PC-3 (cell line): Measurements from ENCODE around the gene AFF2. TPM values are rescaled to one million over a fixed set of nuclear protein-coding genes. Genes with fewer than 3 reads are reported as not detected.

Experiments
- ATAC-seq: fragments of 200-7000 bp; cut with Tn5 transposase; 2 replicates; pipeline ENCODE4 v1.9.1; 2020; ENCODE audit warnings: mild to moderate bottlenecking, moderate library complexity
- BruUV-seq: library from RNA; stranded (reverse); fragments of 400-500 nt; replicated peaks from 2 replicates; lab custom pipeline; 2021; lab: Mats Ljungman, UMichigan
- CTCF ChIA-PET: fragments of 300-600 bp; sonication (Branson Sonifier 250); formaldehyde crosslinking; loops from one replicate; lab custom pipeline; 2022; ENCODE audit warnings: antibody characterized with exemption; lab: Charles Lee
- POLR2A ChIA-PET: fragments of 300-600 bp; sonication (Branson Sonifier 250); formaldehyde crosslinking; loops from one replicate; lab custom pipeline; 2022; ENCODE audit warnings: antibody characterized with exemption; ENCODE audit not compliant: unreplicated experiment; lab: Charles Lee
- DNase-seq: peaks from one replicate; pipeline ENCODE4 v3.0.0-alpha.2; 2015
- H2AFZ ChIP-seq: fragments of 300-600 bp; sonication (generic); 2 replicates; pipeline ENCODE4 v1.6.0; 2016; ENCODE audit warnings: antibody characterized with exemption, low read length
- H3F3A ChIP-seq: fragments of 300-600 bp; sonication (generic); one replicate; pipeline ENCODE4 v1.6.0; 2017; ENCODE audit warnings: antibody characterized with exemption, low read length, control low read depth, mild to moderate bottlenecking; ENCODE audit not compliant: unreplicated experiment
- H3K27ac ChIP-seq: fragments of 300-600 bp; sonication (generic); 2 replicates; pipeline ENCODE4 v1.5.1; 2016; ENCODE audit warnings: mild to moderate bottlenecking, low read length
- H3K27me3 ChIP-seq: fragments of 300-600 bp; sonication (generic); 2 replicates; pipeline ENCODE4 v1.6.1; 2016; ENCODE audit warnings: low read length, mixed read lengths
- H3K36me3 ChIP-seq: fragments of 300-600 bp; sonication (generic); 2 replicates; pipeline ENCODE4 v1.6.1; 2016; ENCODE audit warnings: low read depth, mixed run types, low read length, mixed read lengths
- H3K4me1 ChIP-seq: fragments of 300-600 bp; sonication (generic); 2 replicates; pipeline ENCODE4 v1.5.1; 2016; ENCODE audit warnings: low read length; ENCODE audit not compliant: insufficient read depth
- H3K4me2 ChIP-seq: fragments of 300-600 bp; sonication (generic); 2 replicates; pipeline ENCODE4 v1.6.0; 2016; ENCODE audit warnings: low read length
- H3K4me3 ChIP-seq: fragments of 300-600 bp; sonication (generic); 2 replicates; pipeline ENCODE4 v1.5.1; 2016; ENCODE audit warnings: mild to moderate bottlenecking, low read length, mixed read lengths
- H3K79me2 ChIP-seq: fragments of 300-600 bp; sonication (generic); 2 replicates; pipeline ENCODE4 v1.6.1; 2017; ENCODE audit warnings: low read length, mixed read lengths
- H3K9ac ChIP-seq: fragments of 300-600 bp; sonication (generic); 2 replicates; pipeline ENCODE4 v1.6.0; 2016; ENCODE audit warnings: mild to moderate bottlenecking, low read length
- H3K9me2 ChIP-seq: fragments of 300-600 bp; sonication (generic); replicated peaks from 2 replicates; pipeline ENCODE4 v1.6.1; 2016; ENCODE audit warnings: mixed run types, low read length, mixed read lengths
- H3K9me3 ChIP-seq: fragments of 300-600 bp; sonication (generic); 2 replicates; pipeline ENCODE4 v1.6.1; 2016; ENCODE audit warnings: low read length, mixed read lengths
- H4K20me1 ChIP-seq: fragments of 300-600 bp; sonication (generic); 2 replicates; pipeline ENCODE4 v1.6.1; 2016; ENCODE audit warnings: low read length, mixed read lengths
- CTCF ChIP-seq: fragments of 300-600 bp; sonication (generic); conservative IDR thresholded peaks from 2 replicates; pipeline ENCODE4 v1.5.1; 2017; ENCODE audit warnings: antibody characterized with exemption, low read depth, mild to moderate bottlenecking, low read length
- EZH2 ChIP-seq: fragments of 300-600 bp; sonication (generic); IDR thresholded peaks from one replicate; pipeline ENCODE4 v1.6.1; 2017; ENCODE audit warnings: antibody characterized with exemption, mild to moderate bottlenecking, low read length; ENCODE audit not compliant: unreplicated experiment
- EZH2phosphoT487 ChIP-seq: fragments of 300-600 bp; sonication (generic); IDR thresholded peaks from 2 replicates; pipeline ENCODE4 v1.6.1; 2018; ENCODE audit warnings: mild to moderate bottlenecking, antibody characterized with exemption, low read length, borderline replicate concordance
- intact Hi-C: fragments of 100-400 bp; cut with micrococcal nuclease; formaldehyde crosslinking; loops from 2 replicates; pipeline ENCODE4 v1.9.0; 2023
- total RNA-seq: library from RNA; depleted of rRNA; stranded (reverse); fragments of >200 nt; gene quantifications from 2 replicates; pipeline ENCODE4 v1.2.3, GENCODE V29; 2014

Gene AFF2
- total RNA-seq, 1 experiment from 2014 or later = not detected

GRCh38 chrX:148670277-148670676 is 169.9 kb downstream of the AFF2 start:
- no peaks in the 10 kb centered on the region for H3K36me3 ChIP-seq
- H3K4me3 ChIP-seq = no peak overlapping the region
- no peaks in the 10 kb centered on the region for H4K20me1 ChIP-seq
- DNase-seq = no peak
- no peak overlapping the region for H2AFZ ChIP-seq
- no peak for TF ChIP-seq EZH2phosphoT487
- TF ChIP-seq CTCF = no peak
- no peak for TF ChIP-seq EZH2
- no peaks in the 10 kb centered on the region for H3K9me2 ChIP-seq
- H3K9me3 ChIP-seq = no peaks in the 10 kb centered on the region
- no peak overlapping the region for H3K27ac ChIP-seq
- BruUV-seq = no TSS peak
- ATAC-seq = no peak
- POLR2A ChIA-PET = no interaction called here
- CTCF ChIA-PET = no interaction called here
- H3K4me2 ChIP-seq = no peak overlapping the region
- H3K9ac ChIP-seq = no peak overlapping the region
- no peaks in the 10 kb centered on the region for H3F3A ChIP-seq
- H3K79me2 ChIP-seq = no peaks in the 10 kb centered on the region
- no peaks in the 10 kb centered on the region for H3K27me3 ChIP-seq
- H3K4me1 ChIP-seq = no peaks in the 10 kb centered on the region
- intact Hi-C loops = no loop called here

GRCh38 chrX:148672517-148672916 is 172.1 kb downstream of the AFF2 start:
- Histone ChIP-seq H3K27ac (no peak overlapping the region), H3F3A (no peaks in the 10 kb centered on the region), H3K4me2 (no peak overlapping the region), H4K20me1 (no peaks in the 10 kb centered on the region), H2AFZ (no peak overlapping the region), H3K36me3 (no peaks in the 10 kb centered on the region), H3K79me2 (no peaks in the 10 kb centered on the region), H3K27me3 (no peaks in the 10 kb centered on the region), H3K9ac (no peak overlapping the region), H3K4me1 (no peaks in the 10 kb centered on the region), H3K9me2 (no peaks in the 10 kb centered on the region), H3K4me3 (no peak overlapping the region), H3K9me3 (no peaks in the 10 kb centered on the region)
- no peak for TF ChIP-seq EZH2phosphoT487
- no peak for TF ChIP-seq CTCF
- TF ChIP-seq EZH2 = no peak
- intact Hi-C loops = no loop called here
- DNase-seq (no peak), ATAC-seq (no peak)
- CTCF ChIA-PET = no interaction called here
- POLR2A ChIA-PET = no interaction called here
- no TSS peak for BruUV-seq

GRCh38 chrX:148681605-148682004 is 181.2 kb downstream of the AFF2 start:
- intact Hi-C loops = no loop called here
- Histone ChIP-seq H3K4me3 (no peak overlapping the region), H2AFZ (no peak overlapping the region), H3K4me1 (no peaks in the 10 kb centered on the region), H3K27ac (no peak overlapping the region), H3K9me3 (no peaks in the 10 kb centered on the region), H3K79me2 (no peaks in the 10 kb centered on the region), H3F3A (no peaks in the 10 kb centered on the region), H3K9me2 (no peaks in the 10 kb centered on the region), H3K36me3 (no peaks in the 10 kb centered on the region), H3K9ac (no peak overlapping the region), H3K27me3 (no peaks in the 10 kb centered on the region), H4K20me1 (no peaks in the 10 kb centered on the region), H3K4me2 (no peak overlapping the region)
- ChIA-PET CTCF (no interaction called here), POLR2A (no interaction called here)
- BruUV-seq = no TSS peak
- TF ChIP-seq EZH2 (no peak), EZH2phosphoT487 (no peak), CTCF (no peak)
- ATAC-seq (no peak), DNase-seq (no peak)
